Measurements from ENCODE around the gene KCNH2. TPM values are rescaled to one million over a fixed set of nuclear protein-coding genes. Genes with fewer than 3 reads are reported as not detected.

The KCNH2 gene
- total RNA-seq, 4 donors from 2014 or later = 0.33 to 0.93 (median 0.63) TPM

- no peaks in the 10 kb centered on the region for H3K9me3 ChIP-seq
- no peak overlapping the region for H3K27ac ChIP-seq
- H3K36me3 ChIP-seq = no peaks in the 10 kb centered on the region
- H3K27me3 ChIP-seq = peaks cover 4% of the 10 kb centered on the region
- 51% methylated on average over 5 to 13 of the region's 13 CpGs for WGBS, 2 donors
- peaks cover 7 to 26% of the 10 kb centered on the region in 2 donors for H3K4me1 ChIP-seq
- TF ChIP-seq CTCF (IDR thresholded peaks at IDR 0.05) = no peak
- no peak for TF ChIP-seq POLR2A (IDR thresholded peaks at IDR 0.05)
- intact Hi-C loops (cut with DNase I) = no loop called here
- DNase-seq = no peak
- H3K4me3 ChIP-seq (replicated peaks in 1 of 3) = no peak overlapping the region
These were observed 39.3 kb upstream of the KCNH2 start for GRCh38 chr7:151017370-151017952.

- TF ChIP-seq CTCF (IDR thresholded peaks at IDR 0.05) (no peak), POLR2A (IDR thresholded peaks at IDR 0.05) (no peak)
- peaks cover 4% of the 10 kb centered on the region for H3K27me3 ChIP-seq
- DNase-seq = no peak
- peaks cover 7 to 26% of the 10 kb centered on the region in 2 donors for H3K4me1 ChIP-seq
- intact Hi-C loops (cut with DNase I) = no loop called here
- WGBS, 2 donors = 87 to 93% methylated on average over 13 to 15 of the region's 15 CpGs
- no peaks in the 10 kb centered on the region for H3K9me3 ChIP-seq
- no peaks in the 10 kb centered on the region for H3K36me3 ChIP-seq
- no peak overlapping the region for H3K4me3 ChIP-seq (replicated peaks in 1 of 3)
- no peak overlapping the region for H3K27ac ChIP-seq
These were observed 38.8 kb upstream of the KCNH2 start for GRCh38 chr7:151016942-151017341.

- 85 to 87% methylated on average over 7 to 8 of the region's 8 CpGs for WGBS, 2 donors
- no peak overlapping the region for H3K27ac ChIP-seq
- no peaks in the 10 kb centered on the region for H3K36me3 ChIP-seq
- DNase-seq = no peak
- TF ChIP-seq POLR2A (IDR thresholded peaks at IDR 0.05) = no peak
- TF ChIP-seq CTCF (IDR thresholded peaks at IDR 0.05) = no peak
- no peak overlapping the region for H3K4me3 ChIP-seq (replicated peaks in 1 of 3)
- intact Hi-C loops (cut with DNase I) = no loop called here
- peaks cover 7 to 26% of the 10 kb centered on the region in 2 donors for H3K4me1 ChIP-seq
- peaks cover 4% of the 10 kb centered on the region for H3K27me3 ChIP-seq
- no peaks in the 10 kb centered on the region for H3K9me3 ChIP-seq
These were observed 38.4 kb upstream of the KCNH2 start for GRCh38 chr7:151016505-151016904.

- no peaks in the 10 kb centered on the region for H3K9me3 ChIP-seq
- TF ChIP-seq POLR2A (IDR thresholded peaks at IDR 0.05) = no peak
- no peak for TF ChIP-seq CTCF (IDR thresholded peaks at IDR 0.05)
- H3K36me3 ChIP-seq = no peaks in the 10 kb centered on the region
- no peak overlapping the region for H3K4me3 ChIP-seq (replicated peaks in 1 of 3)
- no peak overlapping the region for H3K27ac ChIP-seq
- H3K4me1 ChIP-seq = peaks cover 7 to 26% of the 10 kb centered on the region in 2 donors
- WGBS, 2 donors = 86 to 96% methylated on average over 3 of the region's 5 CpGs
- intact Hi-C loops (cut with DNase I) = no loop called here
- H3K27me3 ChIP-seq = peaks cover 4% of the 10 kb centered on the region
- DNase-seq = no peak
These were observed 37.8 kb upstream of the KCNH2 start for GRCh38 chr7:151015967-151016366.

- H3K4me3 ChIP-seq (replicated peaks in 1 of 3) = no peak overlapping the region
- H3K27me3 ChIP-seq = peaks cover 4% of the 10 kb centered on the region
- H3K27ac ChIP-seq = no peak overlapping the region
- intact Hi-C loops (cut with DNase I) = no loop called here
- peaks cover 7 to 36% of the 10 kb centered on the region in 2 donors for H3K4me1 ChIP-seq
- no peaks in the 10 kb centered on the region for H3K9me3 ChIP-seq
- WGBS, 2 donors = 83 to 85% methylated on average over 8 of the region's 8 CpGs
- no peak for DNase-seq
- no peak for TF ChIP-seq POLR2A (IDR thresholded peaks at IDR 0.05)
- TF ChIP-seq CTCF (IDR thresholded peaks at IDR 0.05) = no peak
- H3K36me3 ChIP-seq = no peaks in the 10 kb centered on the region
These were observed 36.8 kb upstream of the KCNH2 start for GRCh38 chr7:151014950-151015349.

Measured in thyroid gland (tissue), 4 donors.